Stimulated activated CD4-positive, alpha-beta T cell treated with anti-CD3 and anti-CD28 coated beads, TNF-alpha, amount 100 ng/mL, for 4 hours (primary cell): ENCODE measurements around the gene NEAT1.
A peak's percentile ranks its signal among the peaks of the same experiment; 100 is the strongest.
"Not testable (repeated sequence)": the region's sequence is repeated elsewhere in the genome, so short reads cannot be mapped to it uniquely, and the experiment has no call there.

Experiments
- DNase-seq, 3 experiments: peaks; one replicate each; pipeline ENCODE4 v3.0.0-alpha.2; 2020; ENCODE audit warnings: low read depth in 3 of 3

The NEAT1 gene

GRCh38 chr11:65448418-65449105 is 26.0 kb downstream of the NEAT1 start:
- DNase-seq: no peak

DNA sequence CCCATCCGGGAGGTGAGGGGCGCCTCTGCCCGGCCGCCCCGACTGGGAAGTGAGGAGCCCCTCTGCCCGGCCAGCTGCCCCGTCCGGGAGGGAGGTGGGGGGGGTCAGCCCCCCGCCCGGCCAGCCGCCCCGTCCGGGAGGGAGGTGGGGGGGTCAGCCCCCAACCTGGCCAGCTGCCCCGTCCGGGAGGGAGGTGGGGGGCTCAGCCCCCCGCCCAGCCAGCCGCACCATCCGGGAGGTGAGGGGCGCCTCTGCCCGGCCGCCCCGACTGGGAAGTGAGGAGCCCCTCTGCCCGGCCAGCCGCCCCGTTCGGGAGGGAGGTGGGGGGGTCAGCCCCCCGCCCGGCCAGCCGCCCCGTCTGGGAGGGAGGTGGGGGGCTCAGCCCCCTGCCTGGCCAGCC is 28.7 kb downstream of the NEAT1 start:
- not testable (repeated sequence) for DNase-seq

- DNase-seq: not testable (repeated sequence)
These were observed 29.7 kb downstream of the NEAT1 start for GRCh38 chr11:65452259-65452658.

GRCh38 chr11:65452806-65453490 is 30.4 kb downstream of the NEAT1 start:
- DNase-seq: no peak

- no peak for DNase-seq
These were observed 31.7 kb downstream of the NEAT1 start for GRCh38 chr11:65454311-65454695.

GRCh38 chr11:65454696-65455456 is 32.3 kb downstream of the NEAT1 start:
- peak; percentile 60 to 74 (median 63) for DNase-seq

DNA sequence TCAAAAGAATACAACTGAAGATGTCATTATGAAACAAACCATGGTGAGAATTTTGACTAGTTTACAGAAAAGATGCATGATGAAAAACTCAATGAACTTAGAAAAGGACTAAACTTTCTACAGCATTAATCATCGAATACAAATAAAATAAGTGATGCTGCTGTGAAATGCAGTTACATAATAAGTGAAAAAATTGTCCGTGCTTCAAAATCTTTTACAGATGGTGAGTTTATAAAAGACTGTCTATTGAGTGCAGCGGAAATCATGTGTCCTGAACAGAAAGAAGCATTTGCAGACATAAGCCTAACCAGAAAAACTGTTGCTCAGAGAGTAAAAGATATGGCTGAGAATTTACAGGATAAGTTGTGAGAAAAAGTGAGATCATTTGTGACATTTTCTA is 33.8 kb downstream of the NEAT1 start:
- no peak for DNase-seq

DNA sequence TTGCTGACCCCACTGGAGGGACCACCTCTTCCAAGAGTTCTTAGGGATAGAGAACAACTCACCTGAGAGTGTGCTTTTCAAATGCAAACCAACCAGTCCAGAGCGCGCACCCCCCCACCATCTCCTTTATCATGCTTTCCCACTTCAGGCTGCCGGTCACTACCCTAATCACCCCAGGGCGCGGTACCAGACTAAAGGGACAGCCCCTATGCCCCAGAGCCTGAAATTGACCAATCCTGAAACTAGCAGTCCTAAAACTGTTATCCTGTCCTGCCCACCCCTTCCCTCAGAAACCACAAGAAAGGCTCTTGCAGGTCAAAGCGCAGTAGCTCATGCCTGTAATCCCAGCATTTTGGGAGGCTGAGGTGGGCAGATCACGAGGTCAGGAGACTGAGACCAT is 37.0 kb downstream of the NEAT1 start:
- DNase-seq: no peak

- DNase-seq: not testable (repeated sequence)
These were observed 42.9 kb downstream of the NEAT1 start for GRCh38 chr11:65465471-65465870.

DNA sequence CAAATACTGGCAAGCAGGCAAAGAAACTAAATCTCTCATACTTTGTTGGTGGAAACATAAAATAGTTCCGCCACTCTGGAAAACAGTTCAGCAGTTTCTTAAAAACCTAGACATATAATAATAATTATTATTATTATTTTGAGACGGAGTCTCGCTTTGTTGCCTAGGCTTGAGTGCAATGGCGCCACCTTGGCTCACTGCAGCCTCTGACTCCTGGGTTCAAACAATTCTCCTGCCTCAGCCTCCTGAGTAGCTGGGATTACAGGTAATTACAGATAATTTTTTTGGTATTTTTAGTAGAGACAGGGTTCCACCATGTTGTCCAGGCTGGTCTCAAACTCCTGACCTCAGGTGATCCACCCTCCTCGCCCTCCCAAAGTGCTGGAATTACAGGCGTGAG is 44.7 kb downstream of the NEAT1 start:
- not testable (repeated sequence) for DNase-seq

- peak in 1 of 3 experiments; percentile 27 for DNase-seq
These were observed 46.3 kb downstream of the NEAT1 start for GRCh38 chr11:65468874-65469333.

GRCh38 chr11:65470433-65471049 is 47.9 kb downstream of the NEAT1 start:
- no peak for DNase-seq

DNA sequence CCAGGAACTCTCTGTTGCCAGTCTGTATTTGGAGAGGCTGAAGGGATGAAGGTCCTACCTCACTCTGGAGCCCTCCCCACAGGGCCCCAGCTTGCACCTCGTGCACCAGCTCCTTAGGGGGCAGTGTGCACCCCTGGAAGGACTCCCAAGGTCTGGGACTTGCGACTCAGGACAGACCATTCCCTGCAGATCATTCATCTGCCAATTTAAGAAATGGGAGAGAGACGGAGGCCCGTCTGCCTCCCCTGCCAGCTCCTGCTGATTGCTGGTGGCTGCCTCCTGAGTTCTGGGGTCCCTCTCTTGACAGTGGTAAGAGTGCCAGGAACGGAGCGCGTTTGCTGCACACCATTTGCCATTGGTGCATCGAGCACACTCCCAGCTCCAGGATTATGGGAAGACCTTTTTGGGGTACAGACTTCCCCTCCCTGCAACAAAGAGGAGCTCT is 48.9 kb downstream of the NEAT1 start:
- no peak for DNase-seq

GRCh38 chr11:65472588-65473277 is 50.1 kb downstream of the NEAT1 start:
- not testable (repeated sequence) for DNase-seq

DNA sequence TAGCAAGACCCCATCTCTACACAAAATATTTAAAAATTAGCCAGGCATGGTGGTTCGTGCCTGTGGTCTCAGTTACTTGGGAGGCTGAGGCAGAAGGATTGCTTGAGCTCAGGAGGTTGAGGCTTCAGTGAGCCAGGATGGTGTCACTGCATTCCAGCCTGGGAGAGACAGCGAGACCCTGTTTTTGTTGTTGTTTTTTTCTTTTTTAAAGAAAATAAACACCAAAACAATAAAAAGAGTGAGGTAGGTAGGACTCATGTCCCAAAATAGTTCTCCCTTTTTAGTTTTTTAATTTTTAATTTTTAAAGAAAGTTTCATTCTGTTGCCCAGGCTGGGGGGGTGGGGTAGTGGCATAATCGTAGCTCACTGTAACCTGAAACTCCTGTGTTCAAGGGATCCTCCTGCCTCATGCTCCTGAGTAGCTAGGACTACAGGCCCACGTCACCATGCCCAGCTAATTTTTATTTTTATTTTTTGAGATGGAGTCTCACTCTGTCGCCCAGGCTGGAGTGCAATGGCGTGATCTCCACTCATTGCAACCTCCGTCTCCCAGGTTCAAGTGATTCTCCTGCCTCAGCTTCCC is 50.8 kb downstream of the NEAT1 start:
- no peak for DNase-seq

- DNase-seq: no peak
These were observed 52.3 kb downstream of the NEAT1 start for GRCh38 chr11:65474864-65475263.

DNA sequence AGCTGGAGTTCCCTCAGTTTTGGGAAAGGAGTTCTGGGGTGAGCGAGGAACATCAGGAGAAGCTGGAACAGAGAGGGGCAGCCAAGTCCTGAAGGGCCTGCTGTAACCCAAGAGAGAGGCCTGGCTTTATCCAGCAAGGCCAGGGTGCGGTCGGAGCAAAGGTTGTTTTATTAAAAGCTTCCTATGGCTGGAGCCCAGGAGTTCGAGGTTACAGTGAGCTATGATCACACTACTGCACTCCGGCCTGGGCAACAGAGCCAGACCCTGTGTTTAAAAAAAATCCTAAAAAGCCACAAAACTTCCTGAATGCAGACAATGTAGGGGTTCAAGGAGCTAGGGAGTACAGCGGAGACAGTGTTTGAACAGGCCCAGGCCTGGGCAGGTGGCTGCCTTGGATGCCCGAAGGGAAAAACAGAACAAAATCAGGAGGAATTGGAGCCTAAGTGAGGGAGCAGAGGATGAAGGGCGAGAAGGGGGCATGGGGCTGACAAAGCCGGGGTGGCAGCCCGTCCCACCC is 54.1 kb downstream of the NEAT1 start:
- no peak for DNase-seq

DNA sequence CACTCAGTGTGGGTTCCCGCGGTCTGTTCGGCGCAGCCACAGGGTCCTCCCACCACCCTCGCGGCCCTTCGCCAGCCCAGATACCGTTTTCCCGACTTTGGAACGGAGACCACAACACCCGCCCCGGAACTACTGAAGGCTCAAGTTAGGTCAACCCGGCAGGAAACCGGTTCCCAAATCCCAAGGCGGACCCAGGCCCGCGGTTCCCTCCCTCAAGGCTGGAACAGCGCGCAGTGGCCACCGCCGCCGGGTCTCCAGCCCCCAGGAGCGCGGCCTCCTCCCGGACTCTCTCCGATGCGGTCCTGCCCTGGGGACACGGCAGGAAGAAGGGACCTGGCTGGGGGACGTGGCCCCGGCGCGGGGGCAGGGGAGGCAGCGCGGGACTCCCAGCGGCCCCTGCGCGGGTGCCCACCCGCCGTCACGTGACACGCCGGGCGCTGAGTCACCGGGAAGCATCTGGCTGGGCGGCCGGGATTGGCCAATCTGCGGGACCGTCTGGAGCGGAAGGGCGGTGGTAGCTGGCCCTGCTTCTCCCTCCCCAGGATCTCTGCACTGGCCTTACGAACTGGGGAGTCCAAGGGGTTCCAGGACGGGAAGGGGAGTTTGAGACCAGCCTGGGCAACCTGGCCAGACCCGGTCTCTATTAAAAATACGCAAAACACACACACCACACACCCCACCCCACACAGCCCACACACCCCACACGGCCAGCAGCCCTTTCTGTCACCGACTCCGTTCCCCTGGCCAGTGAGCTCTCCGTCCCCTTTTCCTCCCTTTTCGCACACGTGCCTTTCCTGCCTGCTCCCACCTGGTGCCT is 54.8 kb downstream of the NEAT1 start:
- peak; percentile 84 to 86 (median 85) for DNase-seq

GRCh38 chr11:65478388-65479183 is 56.0 kb downstream of the NEAT1 start:
- DNase-seq: no peak
